Adipose tissue (tissue), 3 donors: ENCODE results near the gene PDSS1. TPM values are rescaled to one million over a fixed set of nuclear protein-coding genes. Genes with fewer than 3 reads are reported as not detected.
"Not testable (repeated sequence)": the region's sequence is repeated elsewhere in the genome, so short reads cannot be mapped to it uniquely, and the experiment has no call there.

Experiments
- H3K27ac ChIP-seq: one replicate; pipeline ENCODE4 v1.5.1; 2013; ENCODE audit warnings: low read depth, low read length
- WGBS, 3 donors: extraction: QIAGEN DNeasy Blood & Tissue Kit; methylation state at CpG; one replicate each; pipeline ENCODE4 v1.1.7; 2013; 5-methylcytosine and 5-hydroxymethylcytosine counted together
- polyA plus RNA-seq, 3 donors: library from polyadenylated mRNA; stranded (reverse); fragments of 200-250 nt; gene quantifications; one replicate each; pipeline ENCODE4 v1.2.3, GENCODE V29; 2013
- donor health status: healthy with polysubstance abuse.
- donor health status: Bipolar disorder and iron deficiency.
- donor health status: healthy.

PDSS1 gene
- polyA plus RNA-seq, 3 donors, result 3.2 to 7.0 (median 5.7) TPM

- no peak overlapping the region for H3K27ac ChIP-seq
- 97 to 99% (median 98%) methylated on average over 8 of the region's 8 CpGs for WGBS, 3 donors
Observed at GRCh38 chr10:26780106-26780792, 82.7 kb downstream of the PDSS1 start.

- no peak overlapping the region for H3K27ac ChIP-seq
- 62 to 76% (median 73%) methylated on average over 4 of the region's 4 CpGs for WGBS, 3 donors
Observed at GRCh38 chr10:26780793-26781601, 83.5 kb downstream of the PDSS1 start.

GRCh38 chr10:26781797-26782196 is 84.3 kb downstream of the PDSS1 start:
- WGBS, 3 donors, result 95 to 96% (median 95%) methylated on average over 2 of the region's 2 CpGs

GRCh38 chr10:26787362-26787761 is 89.9 kb downstream of the PDSS1 start:
- WGBS, 3 donors, result 97 to 98% (median 98%) methylated on average over 3 of the region's 3 CpGs
- H3K27ac ChIP-seq, result no peak overlapping the region

More at GRCh38 chr10:26781797-26782196, 84.3 kb downstream of the PDSS1 start:
- no peak overlapping the region for H3K27ac ChIP-seq

GRCh38 chr10:26789779-26790178 is 92.3 kb downstream of the PDSS1 start:
- not testable (repeated sequence) for H3K27ac ChIP-seq
- WGBS, 3 donors, result 95 to 98% (median 97%) methylated on average over 2 of the region's 2 CpGs

GRCh38 chr10:26790221-26790995 is 92.9 kb downstream of the PDSS1 start:
- 93 to 95% (median 93%) methylated on average over 4 of the region's 4 CpGs for WGBS, 3 donors
- no peak overlapping the region for H3K27ac ChIP-seq

GRCh38 chr10:26792758-26793495 is 95.4 kb downstream of the PDSS1 start:
- WGBS, 3 donors, result 30 to 44% (median 38%) methylated on average over 2 of the region's 2 CpGs
- no peak overlapping the region for H3K27ac ChIP-seq

Other genes with a start within 250 kb of the PDSS1 start
- 10 to 100 TPM; 13.9 to 22.8 (median 21.9) TPM for gene ABI1, start 163.3 kb downstream of the PDSS1 start, polyA plus RNA-seq